CD4-positive, alpha-beta T cell treated with Interleukin-6 for 4 hours (primary cell): ENCODE results near the gene ALKBH5.

Experiments
- DNase-seq: peaks from one replicate; pipeline ENCODE4 v3.0.0-alpha.2; 2020; ENCODE audit warnings: mixed read lengths

Gene ALKBH5

GRCh38 chr17:18225121-18225641 is 41.6 kb downstream of the ALKBH5 start, which contains the start of gene LLGL1:
LLGL1 (plus strand) TSS chr17:18225635; CDS start chr17:18225683, 48 bp downstream.
- peak; percentile 98 for DNase-seq

- DNase-seq, result no peak
Observed at GRCh38 chr17:18225642-18226283, 42.1 kb downstream of the ALKBH5 start.

GRCh38 chr17:18226284-18226945 is 42.8 kb downstream of the ALKBH5 start:
- DNase-seq, result no peak

DNA sequence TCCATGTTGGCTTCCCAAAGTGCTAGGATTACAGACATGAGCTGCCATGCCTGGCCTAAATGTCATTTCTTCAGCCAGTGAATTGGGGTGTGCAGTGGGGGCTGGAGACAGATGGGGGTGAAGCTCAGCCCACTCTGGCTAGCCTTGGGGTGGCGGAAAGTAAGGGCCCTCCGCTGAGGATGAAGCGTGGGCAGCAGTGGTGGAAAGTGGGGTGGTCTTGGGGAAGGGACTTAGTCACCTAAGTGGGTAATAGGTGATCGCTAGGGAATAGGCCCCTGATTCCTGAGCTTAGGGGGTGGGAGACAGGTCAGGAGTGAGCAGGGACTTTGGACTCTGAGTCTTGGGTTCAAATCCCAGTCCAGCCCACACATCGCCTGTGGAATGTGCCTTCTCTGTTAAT is 44.0 kb downstream of the ALKBH5 start:
- no peak for DNase-seq

- DNase-seq, result no peak
Observed at GRCh38 chr17:18228176-18228682, 44.6 kb downstream of the ALKBH5 start.

DNA sequence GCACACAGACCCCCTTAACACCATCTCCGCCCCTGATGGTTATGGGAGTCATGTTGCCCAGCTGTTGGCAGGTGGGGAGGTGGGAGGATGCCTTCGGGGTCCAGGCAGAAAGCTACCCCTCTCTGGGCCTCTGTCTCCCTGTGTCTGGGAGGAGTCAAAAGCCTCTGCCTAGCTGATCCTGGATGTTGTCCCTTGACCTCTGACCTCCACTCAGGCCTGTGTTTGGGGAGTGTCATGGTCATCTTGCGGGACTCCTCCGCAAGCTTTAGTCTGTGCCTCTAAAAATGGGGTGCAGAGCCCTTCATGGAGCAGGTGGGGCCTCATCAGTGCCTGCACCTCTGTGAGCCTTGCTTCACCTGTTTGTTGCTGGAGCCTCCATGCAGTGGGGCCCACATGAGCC is 45.6 kb downstream of the ALKBH5 start:
- DNase-seq, result no peak

DNA sequence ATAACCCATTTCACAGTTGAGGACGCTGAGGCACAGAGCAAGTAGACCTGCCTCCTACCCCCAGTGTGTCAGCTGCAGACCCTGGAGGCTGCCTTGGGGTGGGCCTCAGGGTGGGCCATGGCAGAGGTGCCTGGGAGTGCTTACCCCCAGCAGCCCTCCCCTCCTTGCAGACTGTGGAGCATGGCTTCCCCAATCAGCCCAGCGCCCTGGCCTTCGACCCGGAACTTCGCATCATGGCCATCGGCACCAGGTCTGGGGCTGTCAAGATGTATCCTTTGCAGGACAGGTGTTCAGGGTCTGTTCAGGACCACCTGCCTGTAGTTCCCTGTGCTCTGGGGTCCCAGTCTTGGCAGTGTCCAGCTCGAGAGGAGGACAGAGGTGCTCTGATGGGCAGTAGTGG is 46.1 kb downstream of the ALKBH5 start:
- DNase-seq, result no peak

DNA sequence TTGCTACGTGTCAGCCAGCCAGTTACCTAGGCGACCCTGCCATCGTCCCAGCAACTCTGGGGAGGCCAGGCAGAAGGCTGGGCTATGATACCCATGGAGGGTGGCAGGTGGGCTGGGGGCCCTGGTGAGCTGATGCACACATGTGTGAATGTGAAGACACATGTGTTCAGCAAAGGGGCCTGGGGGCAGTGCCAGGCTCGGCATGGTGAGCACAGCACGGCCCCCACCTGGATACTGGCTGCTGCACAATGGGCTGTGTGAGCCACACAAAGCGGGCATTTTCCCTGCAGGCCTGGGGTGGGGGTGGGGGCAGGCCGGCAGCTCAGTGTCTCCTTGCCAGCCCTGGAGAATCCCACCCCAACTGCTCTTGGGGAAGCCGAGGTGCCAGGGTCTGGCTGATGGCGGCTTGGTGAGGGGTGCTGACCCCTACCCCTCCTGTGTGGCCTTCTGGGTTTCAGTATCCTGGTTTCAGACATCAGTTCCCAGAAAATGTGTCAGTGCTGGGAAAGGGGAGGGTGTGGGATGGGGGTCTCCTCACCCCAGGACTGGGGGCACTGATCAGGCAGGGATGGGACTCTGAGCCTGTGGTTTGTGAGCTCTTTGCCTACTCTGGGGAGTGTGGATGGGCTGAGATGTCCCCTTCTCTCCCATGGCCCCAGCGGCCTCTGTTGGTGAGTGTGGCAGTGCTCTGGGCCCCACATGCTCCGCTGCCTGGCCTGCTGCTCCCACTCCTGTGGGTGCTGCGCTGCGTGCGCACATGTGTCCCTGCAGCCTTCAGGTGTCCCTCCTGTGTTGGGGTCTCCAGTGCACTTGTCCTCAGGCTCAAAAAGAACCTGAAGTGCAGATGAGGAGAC is 46.9 kb downstream of the ALKBH5 start:
- DNase-seq, result no peak

- no peak for DNase-seq
Observed at GRCh38 chr17:18231164-18231563, 47.5 kb downstream of the ALKBH5 start.

GRCh38 chr17:18233803-18234518 is 50.3 kb downstream of the ALKBH5 start:
- no peak for DNase-seq

DNA sequence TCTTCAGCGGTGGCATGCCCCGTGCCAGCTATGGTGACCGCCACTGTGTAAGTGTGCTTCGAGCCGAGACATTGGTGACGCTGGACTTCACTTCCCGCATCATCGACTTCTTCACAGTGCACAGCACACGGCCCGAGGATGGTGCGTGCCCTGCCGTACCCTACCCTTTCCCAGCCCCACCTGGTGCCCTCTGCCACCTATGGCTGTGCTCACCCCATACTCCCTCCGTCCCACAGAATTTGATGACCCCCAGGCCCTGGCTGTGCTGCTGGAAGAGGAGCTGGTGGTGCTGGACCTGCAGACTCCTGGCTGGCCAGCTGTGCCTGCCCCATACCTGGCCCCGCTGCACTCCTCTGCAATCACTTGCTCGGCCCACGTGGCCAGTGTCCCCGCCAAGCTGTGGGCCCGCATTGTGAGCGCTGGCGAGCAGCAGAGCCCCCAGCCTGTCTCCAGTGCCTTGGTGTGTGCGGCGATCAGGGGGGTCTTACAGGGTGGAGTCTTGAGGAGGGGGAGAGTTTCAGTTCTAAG is 51.3 kb downstream of the ALKBH5 start:
- DNase-seq, result no peak

GRCh38 chr17:18235743-18236256 is 52.2 kb downstream of the ALKBH5 start:
- no peak for DNase-seq

DNA sequence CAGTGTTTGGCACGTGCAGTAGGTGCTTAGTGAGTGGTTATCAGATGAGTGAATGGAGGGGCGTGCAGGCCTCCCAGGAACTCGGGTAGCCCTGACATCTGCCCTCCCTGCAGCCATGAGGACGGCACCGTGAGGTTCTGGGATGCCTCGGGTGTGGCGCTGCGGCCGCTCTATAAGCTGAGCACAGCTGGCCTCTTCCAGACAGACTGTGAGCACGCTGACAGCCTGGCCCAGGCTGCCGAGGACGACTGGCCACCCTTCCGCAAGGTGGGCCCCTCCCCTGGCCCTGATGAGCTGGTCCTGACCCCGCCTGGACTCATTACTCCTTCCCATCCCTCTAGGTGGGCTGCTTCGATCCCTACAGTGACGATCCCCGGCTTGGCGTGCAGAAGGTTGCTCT is 52.9 kb downstream of the ALKBH5 start:
- DNase-seq, result no peak

DNA sequence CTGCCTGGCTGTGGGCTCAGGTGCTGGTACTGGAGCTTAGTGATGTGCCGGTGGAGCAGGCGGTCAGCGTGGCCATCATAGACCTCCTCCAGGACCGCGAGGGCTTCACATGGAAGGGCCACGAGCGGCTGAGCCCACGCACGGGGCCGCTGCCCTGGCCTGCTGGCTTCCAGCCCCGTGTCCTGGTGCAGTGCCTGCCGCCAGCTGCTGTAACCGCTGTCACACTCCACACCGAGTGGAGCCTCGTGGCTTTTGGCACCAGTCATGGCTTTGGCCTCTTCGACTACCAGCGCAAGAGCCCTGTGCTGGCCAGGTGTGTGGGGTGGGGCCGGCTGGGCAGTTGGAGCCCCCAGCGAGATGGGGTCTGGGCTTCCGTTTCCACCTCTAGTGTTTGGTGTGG is 53.8 kb downstream of the ALKBH5 start:
- DNase-seq, result no peak

- no peak for DNase-seq
Observed at GRCh38 chr17:18238299-18238698, 54.7 kb downstream of the ALKBH5 start.

- no peak for DNase-seq
Observed at GRCh38 chr17:18240449-18240848, 56.8 kb downstream of the ALKBH5 start.

DNA sequence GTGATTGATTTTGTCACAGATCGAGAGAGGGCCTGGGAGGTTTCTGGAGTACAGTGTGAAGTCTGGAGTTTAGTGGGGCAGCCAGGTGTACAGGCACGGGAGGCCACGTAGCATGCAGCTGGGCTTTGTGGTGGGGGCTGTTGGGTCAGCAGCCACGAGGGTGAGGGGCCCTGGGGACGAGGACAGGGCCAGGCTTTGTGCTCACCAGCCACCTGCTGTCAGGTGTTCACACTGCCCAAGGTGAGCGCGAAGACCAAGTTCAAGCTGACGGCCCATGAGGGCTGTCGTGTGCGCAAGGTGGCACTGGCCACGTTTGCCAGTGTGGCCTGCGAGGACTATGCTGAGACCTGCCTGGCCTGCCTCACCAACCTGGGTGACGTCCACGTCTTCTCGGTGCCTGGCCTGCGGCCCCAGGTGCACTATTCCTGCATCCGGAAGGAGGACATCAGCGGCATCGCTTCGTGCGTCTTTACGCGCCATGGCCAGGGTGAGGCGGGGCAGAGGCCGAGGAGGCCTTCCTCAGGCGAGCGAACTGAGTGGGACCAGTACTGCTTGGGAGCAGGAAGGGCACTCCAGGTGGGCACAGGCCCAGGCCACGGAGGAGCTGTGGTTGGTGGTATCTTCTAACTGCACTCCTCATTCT is 57.7 kb downstream of the ALKBH5 start:
- no peak for DNase-seq

- no peak for DNase-seq
Observed at GRCh38 chr17:18245038-18245776, 61.6 kb downstream of the ALKBH5 start.

- DNase-seq, result no peak
Observed at GRCh38 chr17:18246109-18246725, 62.6 kb downstream of the ALKBH5 start.

- DNase-seq, result peak; percentile 30
Observed at GRCh38 chr17:18246880-18247612, 63.4 kb downstream of the ALKBH5 start.
